Fibroblast of peridontal ligament (primary cell): Measurements from ENCODE around the gene LRP1B.

Experiments
- DNase-seq: peaks from one replicate; pipeline ENCODE4 v3.0.0-alpha.2; 2010; ENCODE audit errors: extremely low read depth

LRP1B gene

GRCh38 chr2:141770530-141770929 lies 360.3 kb downstream of the LRP1B start:
- no peak for DNase-seq

GRCh38 chr2:141767691-141768090 lies 363.1 kb downstream of the LRP1B start:
- no peak for DNase-seq

DNA sequence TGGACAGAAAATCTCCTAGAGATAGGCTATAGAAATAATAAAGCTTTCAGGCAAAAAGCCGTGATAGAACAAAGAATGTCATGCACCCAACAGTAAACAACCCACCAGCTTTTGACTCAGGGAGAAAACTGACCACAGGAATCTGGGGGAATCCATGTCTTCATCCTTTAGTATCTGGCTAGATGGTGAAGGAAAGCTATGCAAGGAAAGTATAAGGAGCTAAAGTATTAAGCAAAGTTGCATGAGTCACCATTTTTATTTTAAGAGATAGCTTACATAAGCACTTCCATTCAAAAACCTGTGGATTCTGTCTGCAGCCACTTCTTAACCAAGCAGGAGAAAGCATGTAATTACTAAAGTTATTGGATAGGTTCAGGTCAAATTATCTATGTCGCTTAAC lies 363.8 kb downstream of the LRP1B start:
- DNase-seq, result peak; percentile 25

DNA sequence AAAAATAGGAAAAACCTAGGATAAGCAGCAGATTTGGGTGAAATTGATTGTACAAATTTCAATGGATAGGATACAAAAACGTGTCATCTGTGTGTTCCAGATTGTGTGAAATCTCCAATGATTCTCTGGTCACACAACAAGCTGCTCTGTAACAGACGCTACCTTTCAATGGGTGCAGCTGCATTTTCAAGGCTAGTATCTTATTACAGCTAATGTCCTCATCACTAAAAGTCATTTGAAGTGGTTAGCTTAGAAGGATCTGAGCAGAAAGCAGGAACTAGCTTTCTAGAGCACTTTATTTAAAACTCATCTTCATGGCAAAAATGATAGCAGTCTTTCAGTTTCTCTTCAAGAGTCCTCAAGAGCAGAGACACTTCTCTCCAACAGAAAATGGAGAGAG lies 364.6 kb downstream of the LRP1B start:
- no peak for DNase-seq

DNA sequence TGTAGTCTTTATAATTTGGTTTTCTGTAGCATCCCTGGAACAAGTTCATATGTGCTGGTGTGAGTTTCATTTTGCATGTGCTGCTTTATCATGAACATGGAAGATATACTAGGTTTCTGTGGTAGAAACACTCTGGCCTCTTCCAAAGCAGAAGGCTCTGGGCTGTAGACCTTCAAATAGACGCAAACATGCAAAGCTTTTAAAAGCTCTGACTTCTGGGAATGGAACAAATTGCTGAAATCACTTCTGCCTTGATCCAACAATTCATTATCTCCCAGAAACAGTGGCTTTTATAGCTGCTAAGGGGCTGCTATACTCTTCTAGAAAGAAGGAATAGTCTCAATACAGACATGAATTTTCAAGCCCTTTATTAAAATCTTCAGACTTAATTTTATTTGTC lies 382.2 kb downstream of the LRP1B start:
- DNase-seq, result no peak

- DNase-seq, result no peak
Measured at GRCh38 chr2:141741652-141742051, 389.2 kb downstream of the LRP1B start.

- no peak for DNase-seq
Measured at GRCh38 chr2:141737492-141738255, 393.1 kb downstream of the LRP1B start.

- no peak for DNase-seq
Measured at GRCh38 chr2:141736466-141736865, 394.4 kb downstream of the LRP1B start.

- DNase-seq, result no peak
Measured at GRCh38 chr2:141728886-141729285, 401.9 kb downstream of the LRP1B start.

GRCh38 chr2:141728142-141728541 lies 402.7 kb downstream of the LRP1B start:
- no peak for DNase-seq

DNA sequence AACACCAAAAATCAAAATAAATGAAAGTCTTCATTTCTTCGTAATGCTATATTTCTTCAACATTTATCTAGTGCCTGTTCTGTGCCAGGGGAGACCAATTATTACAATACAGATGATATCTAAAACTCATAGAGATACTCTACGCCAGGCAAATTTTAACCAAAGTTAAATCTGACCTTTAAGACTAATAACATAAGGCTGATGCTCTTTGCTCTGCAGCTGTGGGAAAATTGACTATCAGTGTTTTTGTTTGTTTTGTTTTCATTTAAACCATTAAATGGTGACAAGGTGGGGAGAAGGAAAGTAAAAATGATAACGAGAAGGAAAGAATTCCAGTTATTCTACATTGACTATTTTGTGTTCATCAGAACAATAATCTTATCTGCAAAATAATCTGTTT lies 406.4 kb downstream of the LRP1B start:
- DNase-seq, result no peak

GRCh38 chr2:141723814-141724213 lies 407.0 kb downstream of the LRP1B start:
- no peak for DNase-seq

DNA sequence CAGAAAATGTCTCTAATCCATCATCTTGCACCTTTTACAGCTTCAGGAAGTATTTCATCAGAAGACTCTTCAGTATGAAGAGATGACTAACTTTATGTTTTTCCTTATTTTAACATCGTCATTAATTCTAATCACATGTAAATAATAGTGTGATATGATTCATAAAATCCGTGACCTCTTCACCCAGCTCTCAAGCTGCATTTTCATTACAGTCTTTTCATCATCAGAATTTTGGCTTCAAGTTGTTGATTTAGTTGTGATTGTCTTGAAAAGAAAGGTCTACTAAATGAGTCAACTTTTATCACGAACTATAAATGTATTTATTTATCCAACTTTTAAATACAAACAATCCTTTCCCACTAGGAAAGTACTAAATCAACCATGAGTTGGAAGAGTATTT lies 410.3 kb downstream of the LRP1B start:
- no peak for DNase-seq

DNA sequence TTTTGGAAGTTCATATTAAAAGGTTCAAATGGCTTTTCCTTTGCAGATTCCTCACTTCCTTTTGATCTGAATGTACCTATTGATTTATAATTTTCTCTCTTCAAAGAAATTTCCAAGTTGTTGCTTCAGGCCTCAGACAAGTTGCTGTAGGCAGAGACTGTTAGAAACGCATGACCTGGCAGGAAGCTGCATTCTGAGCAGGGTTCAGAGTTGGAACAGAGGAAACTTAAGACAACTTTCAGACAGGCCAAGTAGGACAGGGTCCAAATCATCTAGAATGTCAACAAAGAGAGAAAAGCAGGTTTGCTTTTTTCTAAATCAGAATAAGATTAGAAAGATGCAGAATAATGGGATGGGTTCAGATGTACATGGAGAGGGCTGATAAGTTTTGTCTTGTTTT lies 416.3 kb downstream of the LRP1B start:
- no peak for DNase-seq

DNA sequence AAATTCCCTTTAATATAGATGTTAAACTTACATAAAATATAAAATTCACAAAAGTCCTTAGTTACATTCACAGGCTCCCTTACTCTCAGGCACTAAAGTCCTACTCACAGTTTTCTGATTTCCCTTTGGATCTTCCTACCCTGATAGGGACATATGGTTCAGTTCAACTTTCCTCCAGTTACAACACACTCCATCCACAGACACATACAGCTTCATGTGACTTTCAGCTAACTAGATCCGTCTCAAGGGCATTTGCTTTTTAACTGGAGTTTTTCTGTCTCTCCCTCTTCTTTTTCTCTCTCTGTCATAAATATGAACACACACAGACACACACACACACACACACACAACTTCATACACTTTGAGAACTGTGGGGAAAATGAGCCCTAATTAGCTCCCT lies 419.2 kb downstream of the LRP1B start:
- peak; percentile 4 for DNase-seq

DNA sequence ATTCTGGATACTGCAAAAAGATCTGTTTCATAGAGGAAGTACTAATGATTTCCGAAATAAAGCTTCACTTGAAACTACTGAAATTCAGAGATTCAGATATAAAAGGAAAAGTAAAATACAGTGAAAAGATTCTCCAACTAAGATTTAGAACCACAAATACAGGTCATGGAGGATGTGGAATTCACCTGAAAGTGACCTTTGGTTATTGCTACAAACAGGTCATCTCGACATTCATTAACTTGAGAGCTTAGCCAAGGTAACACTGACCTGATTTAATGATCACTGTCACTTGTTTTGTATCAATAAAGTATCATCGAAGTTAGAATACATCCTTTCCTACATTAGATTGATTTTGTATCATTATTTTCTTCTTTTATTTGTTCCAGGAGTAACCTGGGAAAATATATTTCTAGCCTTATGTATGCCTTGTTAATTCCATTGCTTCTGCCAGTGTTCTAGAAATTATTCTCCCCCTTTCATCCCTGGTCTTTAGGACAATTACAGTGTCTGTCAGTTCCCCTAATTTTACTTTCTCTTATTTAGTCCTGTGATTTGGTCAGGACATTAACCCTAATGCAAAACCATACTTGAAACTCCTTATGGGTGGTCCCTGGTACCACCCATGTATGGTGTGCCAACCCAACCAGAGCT lies 420.1 kb downstream of the LRP1B start:
- no peak for DNase-seq

GRCh38 chr2:141709756-141710155 lies 421.1 kb downstream of the LRP1B start:
- DNase-seq, result no peak

- DNase-seq, result no peak
Measured at GRCh38 chr2:141707486-141707885, 423.3 kb downstream of the LRP1B start.

GRCh38 chr2:141704541-141704940 lies 426.3 kb downstream of the LRP1B start:
- no peak for DNase-seq

DNA sequence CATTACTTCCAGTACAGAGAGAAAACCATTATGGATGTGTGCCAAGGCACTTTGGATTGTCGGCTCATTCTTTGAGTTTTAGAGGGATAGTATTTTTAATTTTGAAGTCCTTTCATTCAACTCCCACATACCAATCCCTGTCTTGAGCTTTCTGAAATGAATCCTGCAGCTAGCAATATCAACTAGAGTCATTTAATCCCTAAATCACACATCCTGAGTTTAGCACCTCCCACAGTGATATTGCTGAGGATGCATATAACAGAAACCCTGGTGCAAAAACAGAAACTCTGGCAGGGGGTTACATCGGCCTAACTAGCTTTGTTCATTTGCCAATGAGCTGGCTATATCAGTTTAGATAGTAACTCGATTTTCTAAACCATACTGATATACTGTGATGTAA lies 427.3 kb downstream of the LRP1B start:
- no peak for DNase-seq

GRCh38 chr2:141701618-141702017 lies 429.2 kb downstream of the LRP1B start:
- DNase-seq, result no peak

DNA sequence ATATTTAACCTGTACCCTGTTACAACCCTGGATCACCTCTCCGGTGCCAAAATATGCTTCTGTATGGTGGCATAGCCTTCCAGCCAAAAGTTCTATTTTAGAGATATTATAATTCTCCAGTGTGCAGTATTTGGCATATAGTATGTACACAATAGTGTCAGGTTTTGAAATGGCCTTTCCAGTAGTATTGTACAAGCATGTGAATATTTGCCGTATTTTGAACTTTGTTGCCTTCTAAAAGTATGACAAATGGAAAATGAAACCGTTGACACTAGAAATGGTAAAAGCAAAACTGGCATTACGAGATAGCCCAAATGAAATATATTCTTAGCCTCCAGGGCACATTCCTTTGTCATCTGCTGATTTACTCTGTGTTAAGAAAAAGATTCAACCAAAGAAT lies 431.2 kb downstream of the LRP1B start:
- DNase-seq, result no peak

- DNase-seq, result no peak
Measured at GRCh38 chr2:141698500-141698899, 432.3 kb downstream of the LRP1B start.

DNA sequence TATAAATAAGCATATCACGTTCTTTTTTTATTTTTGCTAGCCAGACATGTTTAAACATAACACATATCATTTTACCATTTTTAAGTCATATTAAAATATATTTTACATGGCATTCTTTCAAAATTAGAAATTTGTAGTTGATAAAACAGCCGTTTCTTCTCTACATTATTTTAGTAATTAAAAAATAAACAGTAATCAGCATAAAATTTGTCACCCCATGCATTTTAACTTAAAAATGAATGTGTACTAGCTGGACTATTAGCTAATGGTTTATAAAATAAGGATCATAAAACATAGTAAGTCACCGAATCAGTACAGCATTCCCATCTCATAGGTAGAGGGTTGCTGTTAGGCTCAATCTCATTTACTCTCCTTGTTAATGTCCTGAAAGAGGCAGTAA lies 433.8 kb downstream of the LRP1B start:
- no peak for DNase-seq
